Left cardiac atrium (tissue), 4 donors: ENCODE measurements around the gene FBXO33. TPM values are rescaled to one million over a fixed set of nuclear protein-coding genes. Genes with fewer than 3 reads are reported as not detected.

Experiments used
- ATAC-seq, 2 donors: fragments of 200-7000 bp; cut with Tn5 transposase; one replicate each; pipeline ENCODE4 v1.9.1; 2020; ENCODE audit warnings: mild to moderate bottlenecking in 2 of 2, moderate library complexity in 2 of 2
- DNase-seq: peaks from one replicate; pipeline ENCODE4 v3.0.0-alpha.2; 2020
- intact Hi-C, 2 donors: fragments of 100-400 bp; cut with DNase I; formaldehyde crosslinking; loops; one replicate each; pipeline versions ENCODE4 v1.14.1 to v1.15.1; 2022 to 2023
- long read RNA-seq: library from polyadenylated mRNA; unstranded; transcript quantifications from one replicate; pipeline ENCODE4 v2.0.0, GENCODE V29; 2021
- total RNA-seq, 2 donors: library from RNA; stranded (reverse); fragmentation: NEBNext Ultra II Directional; extraction: Animal tissue kit (Norgen Biotek cat#: 25700); gene quantifications; one replicate each; pipeline ENCODE4 v1.2.1, GENCODE V29; 2021
- donor health status: DM: no; HTN: yes; CAD: no.
- donor health status: DM: no; HTN: yes; CAD: no; lungs with severe emphysema.
- donor health status: DM: yes; HTN: yes; CAD: no.
- donor health status: Dilated cardiomyopathy.

Gene FBXO33
- 1 to 10 TPM; 5.2 to 5.3 TPM for total RNA-seq
- long read RNA-seq = 0 reads

GRCh38 chr14:39432179-39432618 is at the start of gene FBXO33:
FBXO33 (minus strand) TSS chr14:39432433; CDS start chr14:39432162, 271 bp downstream.
- intact Hi-C loops = loop anchor here in 1 of 2 donors (5.0 to 10.0 kb wide), 2 partner anchors 165 to 327 kb away; partner anchors contain the start of gene SEC23A
- DNase-seq (peak; percentile 97), ATAC-seq (peak; percentile 94 to 95)

GRCh38 chr14:39474416-39474911 is 42.2 kb upstream of the FBXO33 start:
- intact Hi-C loops = no loop called here
- ATAC-seq = no peak
- DNase-seq = no peak

GRCh38 chr14:39472078-39472477 is 39.8 kb upstream of the FBXO33 start:
- ATAC-seq (no peak), DNase-seq (no peak)
- intact Hi-C loops = no loop called here

GRCh38 chr14:39469094-39469710 is 37.0 kb upstream of the FBXO33 start:
- DNase-seq (no peak), ATAC-seq (peak; percentile 31 to 59)
- intact Hi-C loops = no loop called here

- intact Hi-C loops = no loop called here
- no peak for ATAC-seq
These were observed 35.8 kb upstream of the FBXO33 start for GRCh38 chr14:39467889-39468524.

GRCh38 chr14:39459795-39460478 is 27.7 kb upstream of the FBXO33 start:
- ATAC-seq (no peak), DNase-seq (no peak)
- intact Hi-C loops = no loop called here

More at GRCh38 chr14:39467889-39468524, 35.8 kb upstream of the FBXO33 start:
- no peak for DNase-seq

GRCh38 chr14:39456702-39457250 is 24.5 kb upstream of the FBXO33 start:
- DNase-seq (no peak), ATAC-seq (no peak)
- intact Hi-C loops = no loop called here

- ATAC-seq (no peak), DNase-seq (no peak)
These were observed 22.8 kb upstream of the FBXO33 start for GRCh38 chr14:39454906-39455539.

GRCh38 chr14:39452680-39453079 is 20.4 kb upstream of the FBXO33 start:
- DNase-seq = no peak
- ATAC-seq = no peak
- intact Hi-C loops = no loop called here

More at GRCh38 chr14:39454906-39455539, 22.8 kb upstream of the FBXO33 start:
- intact Hi-C loops = no loop called here

- no peak for DNase-seq
- ATAC-seq = no peak
- intact Hi-C loops = no loop called here
These were observed 19.6 kb upstream of the FBXO33 start for GRCh38 chr14:39451811-39452210.

GRCh38 chr14:39447175-39447661 is 15.0 kb upstream of the FBXO33 start:
- intact Hi-C loops = no loop called here
- peak in 1 of 2 donors; percentile 30 for ATAC-seq

GRCh38 chr14:39446131-39446744 is 14.0 kb upstream of the FBXO33 start:
- no peak for DNase-seq
- intact Hi-C loops = no loop called here
- no peak for ATAC-seq

More at GRCh38 chr14:39447175-39447661, 15.0 kb upstream of the FBXO33 start:
- no peak for DNase-seq

GRCh38 chr14:39442293-39442692 is 10.1 kb upstream of the FBXO33 start:
- ATAC-seq = peak; percentile 93 to 97
- intact Hi-C loops = no loop called here
- peak; percentile 42 for DNase-seq

GRCh38 chr14:39441805-39442204 is 9.6 kb upstream of the FBXO33 start:
- DNase-seq (no peak), ATAC-seq (peak in 1 of 2 donors; percentile 33)
- intact Hi-C loops = no loop called here

GRCh38 chr14:39440975-39441374 is 8.7 kb upstream of the FBXO33 start:
- DNase-seq (no peak), ATAC-seq (no peak)

GRCh38 chr14:39435241-39435640 is 3.0 kb upstream of the FBXO33 start:
- intact Hi-C loops = loop anchor here in 1 of 2 donors (10.0 kb wide), 1 partner anchor 330 kb away; the partner anchor contains the start of gene SEC23A
- ATAC-seq (no peak), DNase-seq (no peak)

More at GRCh38 chr14:39440975-39441374, 8.7 kb upstream of the FBXO33 start:
- intact Hi-C loops = no loop called here

- ATAC-seq (no peak), DNase-seq (no peak)
- intact Hi-C loops = loop anchor here in 1 of 2 donors (5.0 to 10.0 kb wide), 2 partner anchors 167 to 330 kb away; partner anchors contain the start of gene SEC23A
These were observed 2.2 kb upstream of the FBXO33 start for GRCh38 chr14:39434401-39434800.

GRCh38 chr14:39433452-39433813 is 1.2 kb upstream of the FBXO33 start:
- no peak for ATAC-seq
- DNase-seq = no peak
- intact Hi-C loops = loop anchor here in 1 of 2 donors (5.0 to 10.0 kb wide), 2 partner anchors 166 to 329 kb away; partner anchors contain the start of gene SEC23A
